ENCODE results near the gene EXOC3L2. TPM values are rescaled to one million over a fixed set of nuclear protein-coding genes. Genes with fewer than 3 reads are reported as not detected.

The EXOC3L2 gene
- not detected for polyA plus RNA-seq (2012; ENCODE audit: insufficient read depth, insufficient read length, low read depth)

DNA sequence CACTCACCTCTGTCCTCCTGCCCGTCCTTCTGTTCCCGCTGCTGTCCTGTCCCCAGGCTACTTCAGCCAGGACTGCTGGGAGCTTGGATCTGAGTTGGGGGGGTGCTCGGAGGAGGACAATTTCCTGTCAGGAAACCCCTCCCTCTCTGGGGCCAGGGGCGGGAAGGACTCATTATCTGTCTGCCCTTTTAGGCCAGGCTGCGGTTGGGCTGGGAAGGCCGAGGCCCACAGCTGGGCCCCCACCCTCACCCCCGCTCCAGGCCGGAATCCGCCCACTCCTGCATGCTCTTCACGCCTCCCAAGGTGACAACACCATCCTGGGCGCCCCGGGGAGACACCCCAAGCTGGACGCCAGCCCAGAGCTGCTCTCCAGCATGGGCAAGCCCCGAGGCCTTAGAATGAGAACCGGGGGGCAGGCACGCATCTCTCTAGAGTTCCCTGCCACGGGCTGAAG lies at the start of gene EXOC3L2:
Gene EXOC3L2, minus strand, starts transcription at position 74 of the 454 bp plus-strand sequence. CDS start 6,362 bp downstream, outside the sequence.
- TF ChIP-seq, protein P1, sequence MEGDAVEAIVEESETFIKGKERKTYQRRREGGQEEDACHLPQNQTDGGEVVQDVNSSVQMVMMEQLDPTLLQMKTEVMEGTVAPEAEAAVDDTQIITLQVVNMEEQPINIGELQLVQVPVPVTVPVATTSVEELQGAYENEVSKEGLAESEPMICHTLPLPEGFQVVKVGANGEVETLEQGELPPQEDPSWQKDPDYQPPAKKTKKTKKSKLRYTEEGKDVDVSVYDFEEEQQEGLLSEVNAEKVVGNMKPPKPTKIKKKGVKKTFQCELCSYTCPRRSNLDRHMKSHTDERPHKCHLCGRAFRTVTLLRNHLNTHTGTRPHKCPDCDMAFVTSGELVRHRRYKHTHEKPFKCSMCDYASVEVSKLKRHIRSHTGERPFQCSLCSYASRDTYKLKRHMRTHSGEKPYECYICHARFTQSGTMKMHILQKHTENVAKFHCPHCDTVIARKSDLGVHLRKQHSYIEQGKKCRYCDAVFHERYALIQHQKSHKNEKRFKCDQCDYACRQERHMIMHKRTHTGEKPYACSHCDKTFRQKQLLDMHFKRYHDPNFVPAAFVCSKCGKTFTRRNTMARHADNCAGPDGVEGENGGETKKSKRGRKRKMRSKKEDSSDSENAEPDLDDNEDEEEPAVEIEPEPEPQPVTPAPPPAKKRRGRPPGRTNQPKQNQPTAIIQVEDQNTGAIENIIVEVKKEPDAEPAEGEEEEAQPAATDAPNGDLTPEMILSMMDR (IDR thresholded peaks at IDR 0.05; ENCODE audit: low read depth, low read length) = no peak
- DNase-seq = no peak
- H3K36me3 ChIP-seq = no peaks in the 10 kb centered on the region
- no peak within 1 kb of the TSS for H3K4me3 ChIP-seq (ENCODE audit: low read depth, low read length)
- no peaks in the 10 kb centered on the region for H3K27me3 ChIP-seq
- H3K4me1 ChIP-seq = no peaks in the 10 kb centered on the region
- no peaks in the 10 kb centered on the region for H3K9me3 ChIP-seq

DNA sequence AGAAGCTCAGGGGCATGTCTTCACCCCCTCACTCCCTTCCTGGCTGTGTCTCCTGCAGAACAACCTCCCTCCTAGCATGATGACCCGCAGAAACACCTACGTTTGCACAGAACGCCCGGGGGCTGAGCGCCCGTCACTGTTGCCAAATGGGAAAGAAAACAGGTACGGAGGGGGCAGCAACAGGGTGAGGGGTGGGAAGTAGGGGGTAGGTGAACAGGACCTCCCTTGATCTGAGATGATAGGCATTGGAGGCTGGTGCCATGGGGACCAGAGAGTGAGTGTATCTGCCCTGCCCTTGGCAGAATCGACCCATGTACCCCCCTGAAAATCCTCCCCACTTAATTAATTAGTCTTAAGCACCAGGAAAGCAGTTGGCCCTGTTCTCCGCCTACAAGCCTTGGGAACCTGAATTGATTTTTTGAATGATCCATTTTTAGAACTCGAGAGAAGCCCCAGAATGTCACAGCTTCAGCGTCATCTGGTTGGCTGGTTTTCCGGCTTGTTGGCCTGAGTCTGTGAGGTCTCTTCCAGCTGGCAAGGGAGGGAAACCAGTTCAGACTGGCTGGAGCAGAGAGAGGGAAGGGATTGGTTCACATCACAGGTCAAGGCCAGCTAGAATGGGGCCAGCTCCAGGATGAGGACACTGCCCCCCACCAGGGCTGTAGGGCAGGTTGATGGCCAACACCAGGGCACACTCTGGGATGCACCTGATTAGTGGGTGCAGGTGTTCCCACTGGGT lies 49.3 kb upstream of the EXOC3L2 start:
- TF ChIP-seq, protein P1 (IDR thresholded peaks at IDR 0.05; ENCODE audit: low read depth, low read length) = no peak
- H3K27me3 ChIP-seq = no peaks in the 10 kb centered on the region; the same call in 1 of the 2 replicates
- no peaks in the 10 kb centered on the region for H3K9me3 ChIP-seq
- no peaks in the 10 kb centered on the region for H3K36me3 ChIP-seq
- H3K4me1 ChIP-seq = no peaks in the 10 kb centered on the region
- no peak for DNase-seq
- H3K4me3 ChIP-seq (ENCODE audit: low read depth, low read length) = no peak overlapping the region

DNA sequence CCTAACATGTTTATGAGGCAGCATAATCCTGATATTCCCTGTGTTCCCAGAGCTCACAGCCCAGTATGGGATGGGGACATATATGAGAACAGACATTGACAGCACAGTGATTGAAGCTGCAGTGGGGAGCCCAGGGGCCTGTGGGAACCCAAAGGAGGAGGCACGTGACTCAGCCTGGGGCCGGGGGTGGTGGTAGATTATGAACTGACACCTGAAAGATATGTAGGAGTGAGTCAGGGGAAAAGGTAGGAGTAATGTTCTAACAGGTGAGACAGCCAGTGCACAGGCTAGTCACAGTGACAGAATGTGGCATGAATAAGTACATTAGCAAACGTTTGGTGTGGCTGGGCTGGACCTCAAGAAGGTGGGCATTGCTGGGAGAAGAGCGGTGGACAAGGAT lies 48.5 kb upstream of the EXOC3L2 start:
- TF ChIP-seq, protein P1 (IDR thresholded peaks at IDR 0.05; ENCODE audit: low read depth, low read length) = no peak
- Histone ChIP-seq H3K27me3 (no peaks in the 10 kb centered on the region; the same call in 1 of the 2 replicates), H3K4me3 (ENCODE audit: low read depth, low read length) (no peak overlapping the region), H3K36me3 (no peaks in the 10 kb centered on the region), H3K9me3 (no peaks in the 10 kb centered on the region), H3K4me1 (no peaks in the 10 kb centered on the region)
- DNase-seq = no peak

DNA sequence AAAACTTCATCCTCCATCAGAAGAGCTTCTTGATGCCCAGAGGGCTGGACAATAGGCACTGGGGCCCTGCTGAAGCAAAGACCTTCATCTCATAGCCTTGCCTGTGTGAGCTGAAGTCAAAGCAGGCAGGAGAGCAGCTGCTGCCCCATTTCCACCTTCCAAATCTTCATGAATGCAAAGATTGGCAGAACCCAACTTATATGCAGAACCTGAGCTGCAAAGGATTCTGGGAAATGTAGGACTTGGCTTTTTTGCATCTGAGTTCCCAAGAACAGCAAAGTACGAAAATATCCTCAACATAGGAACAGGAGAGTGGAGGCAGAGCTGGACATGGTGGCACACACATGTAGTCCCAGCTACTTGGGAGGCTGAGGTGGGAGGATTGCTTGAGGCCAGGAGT lies 46.6 kb upstream of the EXOC3L2 start:
- TF ChIP-seq, protein P1 (IDR thresholded peaks at IDR 0.05; ENCODE audit: low read depth, low read length) = no peak
- Histone ChIP-seq H3K27me3 (no peaks in the 10 kb centered on the region; the same call in 1 of the 2 replicates), H3K36me3 (no peaks in the 10 kb centered on the region), H3K4me1 (no peaks in the 10 kb centered on the region), H3K9me3 (no peaks in the 10 kb centered on the region), H3K4me3 (ENCODE audit: low read depth, low read length) (no peak overlapping the region)
- DNase-seq = no peak

DNA sequence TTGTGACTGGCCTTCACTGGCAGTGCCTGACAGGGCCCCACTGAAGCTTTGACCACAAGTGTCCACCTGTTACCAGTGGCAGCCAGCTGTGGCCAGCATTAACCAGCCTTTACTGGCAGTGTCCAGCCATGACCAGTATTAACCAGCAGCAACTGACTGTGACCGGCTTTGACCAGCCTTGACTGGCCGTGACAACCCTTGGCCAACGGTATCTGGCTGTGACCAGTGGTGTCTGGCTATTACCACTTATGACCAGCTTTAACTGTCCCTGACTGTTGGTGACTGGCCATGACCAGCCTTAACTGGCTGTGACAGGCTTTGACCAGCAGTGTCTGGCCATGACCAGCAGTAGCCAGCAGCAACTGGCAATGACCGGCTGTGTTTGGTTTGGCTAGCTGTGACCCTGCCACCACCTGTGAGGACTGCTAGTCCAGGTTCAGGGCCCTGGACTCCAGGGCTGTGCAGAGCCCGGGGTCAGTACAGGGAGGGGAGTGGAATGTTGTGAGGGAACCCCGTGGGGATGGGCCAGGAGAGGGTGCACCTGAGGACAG lies 45.2 kb upstream of the EXOC3L2 start:
- H3K27me3 ChIP-seq = no peaks in the 10 kb centered on the region; the same call in 1 of the 2 replicates

More for the DNA sequence above, 45.2 kb upstream of the EXOC3L2 start:
- Histone ChIP-seq H3K4me3 (ENCODE audit: low read depth, low read length) (no peak overlapping the region), H3K36me3 (no peaks in the 10 kb centered on the region), H3K4me1 (no peaks in the 10 kb centered on the region), H3K9me3 (no peaks in the 10 kb centered on the region)
- DNase-seq = no peak
- TF ChIP-seq, protein P1 (IDR thresholded peaks at IDR 0.05; ENCODE audit: low read depth, low read length) = no peak
